ENCODE results near the gene EIF2AK3.

DNA sequence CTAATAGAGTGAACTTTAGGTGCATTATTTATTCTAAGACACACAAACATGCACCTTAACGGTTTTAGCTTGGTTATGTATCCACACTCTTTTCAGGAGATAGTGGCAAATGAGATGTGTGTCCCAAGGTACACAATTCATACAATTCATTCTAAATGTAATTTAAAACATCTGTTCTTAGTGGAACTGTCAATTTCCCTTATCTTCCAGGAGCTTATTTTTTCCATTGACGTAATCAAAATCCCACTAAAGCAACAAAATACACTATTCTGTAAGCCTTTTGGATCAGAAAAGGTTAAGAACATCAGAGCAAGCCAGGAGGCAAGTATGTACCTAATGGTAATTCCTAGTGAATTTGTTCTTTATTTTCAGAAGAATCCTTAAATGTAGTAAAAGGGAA lies 19.8 kb downstream of the EIF2AK3 start:
- no peak for TF ChIP-seq POLR2A (IDR thresholded peaks at IDR 0.05)
- TF ChIP-seq, protein P1, sequence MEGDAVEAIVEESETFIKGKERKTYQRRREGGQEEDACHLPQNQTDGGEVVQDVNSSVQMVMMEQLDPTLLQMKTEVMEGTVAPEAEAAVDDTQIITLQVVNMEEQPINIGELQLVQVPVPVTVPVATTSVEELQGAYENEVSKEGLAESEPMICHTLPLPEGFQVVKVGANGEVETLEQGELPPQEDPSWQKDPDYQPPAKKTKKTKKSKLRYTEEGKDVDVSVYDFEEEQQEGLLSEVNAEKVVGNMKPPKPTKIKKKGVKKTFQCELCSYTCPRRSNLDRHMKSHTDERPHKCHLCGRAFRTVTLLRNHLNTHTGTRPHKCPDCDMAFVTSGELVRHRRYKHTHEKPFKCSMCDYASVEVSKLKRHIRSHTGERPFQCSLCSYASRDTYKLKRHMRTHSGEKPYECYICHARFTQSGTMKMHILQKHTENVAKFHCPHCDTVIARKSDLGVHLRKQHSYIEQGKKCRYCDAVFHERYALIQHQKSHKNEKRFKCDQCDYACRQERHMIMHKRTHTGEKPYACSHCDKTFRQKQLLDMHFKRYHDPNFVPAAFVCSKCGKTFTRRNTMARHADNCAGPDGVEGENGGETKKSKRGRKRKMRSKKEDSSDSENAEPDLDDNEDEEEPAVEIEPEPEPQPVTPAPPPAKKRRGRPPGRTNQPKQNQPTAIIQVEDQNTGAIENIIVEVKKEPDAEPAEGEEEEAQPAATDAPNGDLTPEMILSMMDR (IDR thresholded peaks at IDR 0.05) = no peak
